ENCODE results near the gene CDCP2.

DNA sequence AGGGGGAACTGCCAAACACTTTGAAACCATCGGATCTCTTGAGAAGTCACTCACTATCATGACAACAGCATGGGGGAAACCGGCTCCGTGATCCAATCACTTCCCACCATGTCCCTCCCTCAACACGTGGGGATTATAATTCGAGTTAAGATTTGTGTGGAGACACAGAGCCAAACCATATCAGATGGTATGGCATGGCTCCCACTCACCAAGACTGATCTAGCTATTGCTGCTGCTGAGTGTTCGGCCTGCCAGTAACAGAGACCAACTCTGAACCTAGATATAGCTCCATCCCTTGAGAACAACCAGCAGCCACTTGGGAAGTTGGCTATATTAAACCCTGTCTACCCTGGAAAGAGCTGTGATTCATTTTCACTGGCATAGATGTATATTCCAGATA, 49.4 kb downstream of the CDCP2 start:
- TF ChIP-seq, protein P1, sequence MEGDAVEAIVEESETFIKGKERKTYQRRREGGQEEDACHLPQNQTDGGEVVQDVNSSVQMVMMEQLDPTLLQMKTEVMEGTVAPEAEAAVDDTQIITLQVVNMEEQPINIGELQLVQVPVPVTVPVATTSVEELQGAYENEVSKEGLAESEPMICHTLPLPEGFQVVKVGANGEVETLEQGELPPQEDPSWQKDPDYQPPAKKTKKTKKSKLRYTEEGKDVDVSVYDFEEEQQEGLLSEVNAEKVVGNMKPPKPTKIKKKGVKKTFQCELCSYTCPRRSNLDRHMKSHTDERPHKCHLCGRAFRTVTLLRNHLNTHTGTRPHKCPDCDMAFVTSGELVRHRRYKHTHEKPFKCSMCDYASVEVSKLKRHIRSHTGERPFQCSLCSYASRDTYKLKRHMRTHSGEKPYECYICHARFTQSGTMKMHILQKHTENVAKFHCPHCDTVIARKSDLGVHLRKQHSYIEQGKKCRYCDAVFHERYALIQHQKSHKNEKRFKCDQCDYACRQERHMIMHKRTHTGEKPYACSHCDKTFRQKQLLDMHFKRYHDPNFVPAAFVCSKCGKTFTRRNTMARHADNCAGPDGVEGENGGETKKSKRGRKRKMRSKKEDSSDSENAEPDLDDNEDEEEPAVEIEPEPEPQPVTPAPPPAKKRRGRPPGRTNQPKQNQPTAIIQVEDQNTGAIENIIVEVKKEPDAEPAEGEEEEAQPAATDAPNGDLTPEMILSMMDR (IDR thresholded peaks at IDR 0.05) = no peak
- no peak for TF ChIP-seq POLR2A (IDR thresholded peaks at IDR 0.05)
